Neural cell (in vitro differentiated cells): ENCODE data around the gene OBSL1.

Source experiments
- CTCF ChIP-seq: fragments of 450-650 bp; IDR thresholded peaks from 2 replicates; pipeline ENCODE4 v1.5.1; 2014; ENCODE audit warnings: antibody characterized with exemption, mild to moderate bottlenecking, moderate library complexity; ENCODE audit not compliant: poor library complexity, severe bottlenecking
- EP300 ChIP-seq: fragments of 450-650 bp; conservative IDR thresholded peaks from 2 replicates; pipeline ENCODE4 v1.6.1; 2014; ENCODE audit warnings: antibody characterized with exemption, mild to moderate bottlenecking, moderate library complexity; ENCODE audit not compliant: poor library complexity, severe bottlenecking
- EZH2 ChIP-seq: fragments of 200-600, 300-800 bp; shearing (Covaris generic), sonication (generic); IDR thresholded peaks from 2 replicates; pipeline ENCODE4 v1.6.1; 2014; ENCODE audit warnings: antibody characterized with exemption, low read length, borderline replicate concordance, mild to moderate bottlenecking; ENCODE audit not compliant: insufficient read depth, poor library complexity, severe bottlenecking
- MXI1 ChIP-seq: fragments of 450-650 bp; conservative IDR thresholded peaks from 2 replicates; pipeline ENCODE4 v1.6.1; 2014; ENCODE audit warnings: antibody characterized with exemption, mild to moderate bottlenecking; ENCODE audit not compliant: poor library complexity, severe bottlenecking
- POLR2AphosphoS5 ChIP-seq: IDR thresholded peaks from 2 replicates; pipeline ENCODE4 v1.6.1; 2012
- RAD21 ChIP-seq: fragments of 450-650 bp; conservative IDR thresholded peaks from 2 replicates; pipeline ENCODE4 v1.6.1; 2014; ENCODE audit warnings: antibody characterized with exemption, mild to moderate bottlenecking, moderate library complexity
- REST ChIP-seq: IDR thresholded peaks from 2 replicates; pipeline ENCODE4 v1.6.1; 2012; ENCODE audit warnings: borderline replicate concordance
- SMC3 ChIP-seq: fragments of 450-650 bp; conservative IDR thresholded peaks from 2 replicates; pipeline ENCODE4 v1.6.1; 2014; ENCODE audit warnings: antibody characterized with exemption, mild to moderate bottlenecking, moderate library complexity; ENCODE audit not compliant: poor library complexity
- TAF1 ChIP-seq: IDR thresholded peaks from 2 replicates; pipeline ENCODE4 v1.6.1; 2012; ENCODE audit warnings: low read depth

- TF ChIP-seq CTCF = no peak
- no peak for TF ChIP-seq EZH2
- no peak for TF ChIP-seq POLR2AphosphoS5
- no peak for TF ChIP-seq EP300
- TF ChIP-seq REST = no peak
- TF ChIP-seq MXI1 = no peak
- no peak for TF ChIP-seq SMC3
- no peak for TF ChIP-seq TAF1
- TF ChIP-seq RAD21 = no peak
Measured at GRCh38 chr2:219536425-219536824, 34.9 kb downstream of the OBSL1 start.
